Endothelial cell of umbilical vein (primary cell): ENCODE results near the gene MDN1. TPM values are rescaled to one million over a fixed set of nuclear protein-coding genes. Genes with fewer than 3 reads are reported as not detected.

Source experiments
- BruUV-seq: library from RNA; stranded (reverse); fragments of 400-500 nt; replicated peaks from 2 replicates; lab custom pipeline; 2021; lab: Mats Ljungman, UMichigan
- CTCF ChIA-PET: fragments of 300-600, 350-600 bp; sonication (Branson Sonifier 250); formaldehyde crosslinking; loops from one replicate; lab custom pipeline; 2021; ENCODE audit warnings: antibody characterized with exemption, inconsistent platforms; lab: Charles Lee
- POLR2A ChIA-PET: fragments of 300-600, 350-600 bp; sonication (Branson Sonifier 250); formaldehyde crosslinking; loops from one replicate; lab custom pipeline; 2021; ENCODE audit warnings: antibody characterized with exemption, inconsistent platforms; lab: Charles Lee
- DNase-seq: peaks from one replicate; pipeline ENCODE4 v3.0.0-alpha.2; 2011; ENCODE audit warnings: low read depth, low spot score
- FAIRE-seq: peaks from 2 replicates; lab custom pipeline; 2011; peaks lifted over from hg19 to GRCh38; lab: Jason Lieb, UNC
- H2AFZ ChIP-seq: 2 replicates; pipeline ENCODE4 v1.6.0; 2012; ENCODE audit warnings: low read depth, low read length, control low read depth, inconsistent platforms
- H3K27ac ChIP-seq: 2 replicates; pipeline ENCODE4 v1.5.1; 2011; ENCODE audit warnings: low read depth, mild to moderate bottlenecking, control low read depth, low read length, moderate library complexity; ENCODE audit not compliant: insufficient read depth
- H3K27me3 ChIP-seq, 2 experiments: 2 replicates each; pipeline versions ENCODE4 v1.6.0 to v1.6.1; 2011; ENCODE audit warnings: low read length in 2 of 2, mixed read lengths in 1 of 2; ENCODE audit not compliant: control insufficient read depth in 2 of 2, insufficient read depth in 2 of 2
- H3K36me3 ChIP-seq, 2 experiments: 2 replicates in 1 of 2; 3 replicates in 1 of 2; pipeline ENCODE4 v1.5.1; 2011; ENCODE audit warnings: low read length in 2 of 2, mild to moderate bottlenecking in 1 of 2, moderate library complexity in 1 of 2; ENCODE audit not compliant: control insufficient read depth in 2 of 2, insufficient read depth in 2 of 2; ENCODE audit errors: extremely low read depth in 1 of 2
- H3K4me1 ChIP-seq: 3 replicates; pipeline ENCODE4 v1.5.1; 2011; ENCODE audit warnings: mild to moderate bottlenecking, low read length; ENCODE audit not compliant: control insufficient read depth, insufficient read depth; ENCODE audit errors: extremely low read depth
- H3K4me2 ChIP-seq: 2 replicates; pipeline ENCODE4 v1.6.1; 2011; ENCODE audit warnings: low read length, control low read depth, mixed read lengths; ENCODE audit not compliant: insufficient read depth
- H3K4me3 ChIP-seq, 3 experiments: fragments of 200-600 bp in 1 of 3; sonication (generic), shearing (Covaris generic) in 1 of 3; replicated peaks in 1 of 3; 2 replicates each; pipeline ENCODE4 v1.5.1; 2011 to 2016; ENCODE audit warnings: control low read depth in 3 of 3, low read length in 3 of 3, mild to moderate bottlenecking in 2 of 3, inconsistent platforms in 1 of 3, low read depth in 1 of 3, moderate library complexity in 1 of 3; ENCODE audit not compliant: insufficient read depth in 1 of 3
- H3K79me2 ChIP-seq: 2 replicates; pipeline ENCODE4 v1.6.0; 2012; ENCODE audit warnings: low read length, inconsistent platforms; ENCODE audit not compliant: control insufficient read depth, insufficient read depth
- H3K9ac ChIP-seq: replicated peaks from 2 replicates; pipeline ENCODE3; 2011; ENCODE audit warnings: low read length, control low read depth; ENCODE audit not compliant: insufficient read depth; ENCODE audit errors: extremely low read depth
- H3K9me1 ChIP-seq: replicated peaks from 3 replicates; pipeline ENCODE4 v1.6.0; 2011; ENCODE audit warnings: mild to moderate bottlenecking, low read length; ENCODE audit not compliant: control insufficient read depth, insufficient read depth; ENCODE audit errors: extremely low read depth
- H3K9me3 ChIP-seq: replicated peaks from 2 replicates; pipeline ENCODE4 v1.5.1; 2012; ENCODE audit warnings: low read length, inconsistent platforms; ENCODE audit not compliant: control insufficient read depth, insufficient read depth
- H4K20me1 ChIP-seq: replicated peaks from 2 replicates; pipeline ENCODE3; 2011; ENCODE audit warnings: mild to moderate bottlenecking, low read length; ENCODE audit not compliant: control insufficient read depth, insufficient read depth; ENCODE audit errors: extremely low read depth
- EZH2 ChIP-seq: IDR thresholded peaks from 2 replicates; pipeline ENCODE4 v1.6.1; 2012; ENCODE audit warnings: borderline replicate concordance, low read depth, mild to moderate bottlenecking, moderate library complexity, low read length, inconsistent platforms; ENCODE audit not compliant: severe bottlenecking
- FOS ChIP-seq: IDR thresholded peaks from 2 replicates; pipeline ENCODE4 v1.6.1; 2011; ENCODE audit warnings: mild to moderate bottlenecking, low read length, moderate library complexity, borderline replicate concordance; ENCODE audit not compliant: insufficient read depth
- GATA2 ChIP-seq: IDR thresholded peaks from 2 replicates; pipeline ENCODE4 v1.7.0; 2011; ENCODE audit warnings: low read depth, mild to moderate bottlenecking, moderate library complexity, mixed read lengths, low read length; ENCODE audit not compliant: insufficient read length, insufficient read depth
- JUN ChIP-seq: IDR thresholded peaks from 2 replicates; pipeline ENCODE4 v1.6.1; 2011; ENCODE audit warnings: borderline replicate concordance, low read depth; ENCODE audit not compliant: insufficient read length, insufficient read depth
- MYC ChIP-seq: IDR thresholded peaks from one replicate; pipeline ENCODE4 v1.6.1; 2011; ENCODE audit warnings: mild to moderate bottlenecking, low read depth, low read length
- POLR2A ChIP-seq: IDR thresholded peaks from 2 replicates; pipeline ENCODE4 v1.6.1; 2012; ENCODE audit warnings: low read depth, mild to moderate bottlenecking, control low read depth, low read length
- POLR2AphosphoS5 ChIP-seq: IDR thresholded peaks from 2 replicates; pipeline ENCODE4 v1.6.1; 2012; ENCODE audit warnings: low read depth, mild to moderate bottlenecking, control low read depth, low read length, moderate library complexity; ENCODE audit not compliant: insufficient read depth
- dilution Hi-C: fragments of 300-500 bp; cut with MboI; formaldehyde crosslinking; loops from one replicate; pipeline ENCODE4 v1.15.0; 2019; ENCODE audit warnings: low sequenced_read_pairs; ENCODE audit not compliant: extremely low pct_ligation_motif_present
- intact Hi-C: fragments of 100-400 bp; cut with micrococcal nuclease; formaldehyde crosslinking; loops from one replicate; pipeline ENCODE4 v1.10.0; 2022
- polyA plus RNA-seq, 4 experiments: library from polyadenylated mRNA; depleted of rRNA in 3 of 4; stranded (reverse) in 3 of 4; unstranded in 1 of 4; fragments of >200 nt; gene quantifications; 2 replicates each; pipeline versions ENCODE4 v1.2.1 to v1.2.3, GENCODE V29; 2011 to 2012; ENCODE audit warnings: missing spikeins in 1 of 4
- total RNA-seq: library from RNA; stranded (reverse); gene quantifications from 2 replicates; pipeline ENCODE4 v1.2.3, GENCODE V29; 2021
- TF ChIP-seq, protein P1 (sequence below): IDR thresholded peaks from 2 replicates; pipeline ENCODE4 v1.6.1; 2011; ENCODE audit not compliant: insufficient read depth, insufficient read length
- TF ChIP-seq, protein P2 (sequence below), 2 donors: IDR thresholded peaks; 1 replicate in 1 of 2; 2 replicates in 1 of 2; pipeline ENCODE4 v1.5.1; 2011; ENCODE audit warnings: low read length in 2 of 2, mild to moderate bottlenecking in 2 of 2, moderate library complexity in 2 of 2, control low read depth in 1 of 2, inconsistent platforms in 1 of 2, low read depth in 1 of 2; ENCODE audit not compliant: insufficient read depth in 1 of 2; ENCODE audit errors: extremely low read depth in 1 of 2

MDN1 gene
- total and polyA plus RNA-seq, 2 donors (not counting 3 experiments of a cell fraction or from before 2014, with no cell fraction given), result 9.2 to 39.6 TPM

DNA sequence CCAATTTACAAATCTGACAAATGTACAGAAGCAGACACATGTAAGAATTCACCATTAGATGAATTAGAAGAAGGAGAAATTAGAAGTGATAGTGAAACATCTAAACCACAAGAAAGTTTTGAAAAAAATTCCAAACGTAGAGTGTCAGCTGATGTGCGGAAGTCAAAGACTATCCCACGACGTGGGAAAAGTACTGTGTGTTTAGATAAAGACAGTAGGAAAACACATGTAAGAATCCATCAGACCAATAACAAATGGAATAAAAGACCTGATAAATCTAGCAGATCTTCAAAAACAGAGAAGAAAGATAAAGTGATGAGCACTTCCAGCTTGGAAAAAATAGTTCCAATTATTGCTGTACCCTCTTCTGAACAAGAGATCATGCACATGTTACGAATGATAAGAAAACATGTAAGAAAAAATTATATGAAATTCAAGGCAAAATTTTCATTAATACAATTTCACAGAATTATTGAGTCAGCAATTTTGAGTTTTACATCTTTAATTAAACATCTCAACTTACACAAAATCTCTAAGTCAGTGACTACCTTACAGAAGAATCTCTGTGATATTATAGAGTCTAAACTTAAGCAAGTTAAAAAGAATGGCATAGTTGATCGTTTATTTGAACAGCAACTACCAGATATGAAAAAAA, 46.6 kb upstream of the MDN1 start:
- no peak for DNase-seq
- H3K36me3 ChIP-seq, result peaks cover 15 to 34% of the 10 kb centered on the region in 2 experiments
- ChIA-PET CTCF (no interaction called here), POLR2A (no interaction called here)
- no peaks in the 10 kb centered on the region for H3K4me1 ChIP-seq
- no peak overlapping the region for H3K27ac ChIP-seq
- no TSS peak for BruUV-seq
- no peaks in the 10 kb centered on the region for H3K9me3 ChIP-seq
- intact Hi-C loops, result no loop called here
- H3K79me2 ChIP-seq, result no peaks in the 10 kb centered on the region
- no peak overlapping the region for H3K4me2 ChIP-seq
- H3K27me3 ChIP-seq, result no peaks in the 10 kb centered on the region
- no peak overlapping the region for H3K9ac ChIP-seq
- peaks cover 2% of the 10 kb centered on the region for H4K20me1 ChIP-seq
- no peak overlapping the region for H3K4me3 ChIP-seq
- no peak for FAIRE-seq
- dilution Hi-C loops, result no loop called here
- no peak overlapping the region for H2AFZ ChIP-seq
- H3K9me1 ChIP-seq, result no peaks in the 10 kb centered on the region
- TF ChIP-seq GATA2 (no peak), MYC (no peak), JUN (no peak), FOS (no peak), EZH2 (no peak), POLR2AphosphoS5 (no peak), POLR2A (no peak)
- TF ChIP-seq, protein P1, sequence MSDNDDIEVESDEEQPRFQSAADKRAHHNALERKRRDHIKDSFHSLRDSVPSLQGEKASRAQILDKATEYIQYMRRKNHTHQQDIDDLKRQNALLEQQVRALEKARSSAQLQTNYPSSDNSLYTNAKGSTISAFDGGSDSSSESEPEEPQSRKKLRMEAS, result no peak
- TF ChIP-seq, protein P2, sequence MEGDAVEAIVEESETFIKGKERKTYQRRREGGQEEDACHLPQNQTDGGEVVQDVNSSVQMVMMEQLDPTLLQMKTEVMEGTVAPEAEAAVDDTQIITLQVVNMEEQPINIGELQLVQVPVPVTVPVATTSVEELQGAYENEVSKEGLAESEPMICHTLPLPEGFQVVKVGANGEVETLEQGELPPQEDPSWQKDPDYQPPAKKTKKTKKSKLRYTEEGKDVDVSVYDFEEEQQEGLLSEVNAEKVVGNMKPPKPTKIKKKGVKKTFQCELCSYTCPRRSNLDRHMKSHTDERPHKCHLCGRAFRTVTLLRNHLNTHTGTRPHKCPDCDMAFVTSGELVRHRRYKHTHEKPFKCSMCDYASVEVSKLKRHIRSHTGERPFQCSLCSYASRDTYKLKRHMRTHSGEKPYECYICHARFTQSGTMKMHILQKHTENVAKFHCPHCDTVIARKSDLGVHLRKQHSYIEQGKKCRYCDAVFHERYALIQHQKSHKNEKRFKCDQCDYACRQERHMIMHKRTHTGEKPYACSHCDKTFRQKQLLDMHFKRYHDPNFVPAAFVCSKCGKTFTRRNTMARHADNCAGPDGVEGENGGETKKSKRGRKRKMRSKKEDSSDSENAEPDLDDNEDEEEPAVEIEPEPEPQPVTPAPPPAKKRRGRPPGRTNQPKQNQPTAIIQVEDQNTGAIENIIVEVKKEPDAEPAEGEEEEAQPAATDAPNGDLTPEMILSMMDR (IDR thresholded peaks at IDR 0.05; ENCODE audit: extremely low read depth in 1 of 2, insufficient read depth in 1 of 2, low read depth in 1 of 2, low read length in 2 of 2), result no peak
